ENCODE data around the gene LINGO3.

Gene LINGO3

GRCh38 chr19:2325281-2326046 lies 17.5 kb upstream of the LINGO3 start:
- no peak for DNase-seq

- DNase-seq, result no peak
Observed at GRCh38 chr19:2324220-2324948, 16.4 kb upstream of the LINGO3 start.

GRCh38 chr19:2323707-2324106 lies 15.8 kb upstream of the LINGO3 start:
- DNase-seq, result no peak

- no peak for DNase-seq
Observed at GRCh38 chr19:2321565-2322283, 13.8 kb upstream of the LINGO3 start.

- no peak for DNase-seq
Observed at GRCh38 chr19:2320939-2321338, 13.0 kb upstream of the LINGO3 start.

GRCh38 chr19:2320049-2320448 lies 12.1 kb upstream of the LINGO3 start:
- no peak for DNase-seq

GRCh38 chr19:2319551-2319950 lies 11.6 kb upstream of the LINGO3 start:
- no peak for DNase-seq

GRCh38 chr19:2318923-2319322 lies 11.0 kb upstream of the LINGO3 start:
- no peak for DNase-seq

- no peak for DNase-seq
Observed at GRCh38 chr19:2317756-2318155, 9.8 kb upstream of the LINGO3 start.

- no peak for DNase-seq
Observed at GRCh38 chr19:2317300-2317699, 9.3 kb upstream of the LINGO3 start.

- no peak for DNase-seq
Observed at GRCh38 chr19:2315818-2316353, 7.9 kb upstream of the LINGO3 start.

GRCh38 chr19:2315121-2315817 lies 7.3 kb upstream of the LINGO3 start:
- DNase-seq, result no peak

GRCh38 chr19:2312820-2313501 lies 5.0 kb upstream of the LINGO3 start:
- no peak for DNase-seq

GRCh38 chr19:2311093-2311492 lies 3.1 kb upstream of the LINGO3 start:
- DNase-seq, result no peak

GRCh38 chr19:2309734-2310362 lies 1.9 kb upstream of the LINGO3 start:
- no peak for DNase-seq

- no peak for DNase-seq
Observed at GRCh38 chr19:2307518-2308012, 389 bp downstream of the LINGO3 start.

- no peak for DNase-seq
Observed at GRCh38 chr19:2306971-2307370, 983 bp downstream of the LINGO3 start.

GRCh38 chr19:2306281-2306806 lies 1.6 kb downstream of the LINGO3 start:
- DNase-seq, result no peak

- DNase-seq, result no peak
Observed at GRCh38 chr19:2305452-2306280, 2.3 kb downstream of the LINGO3 start.

GRCh38 chr19:2303211-2303798 lies 4.6 kb downstream of the LINGO3 start:
- DNase-seq, result no peak

Data from amniotic stem cell (primary cell).